IPS DF 6.9 (cell line): ENCODE results near the gene SEMA4C.

Experiments
- DNase-seq: peaks from one replicate; pipeline ENCODE4 v3.0.0-alpha.2; 2013; ENCODE audit warnings: low read depth, low spot score
- H3K27ac ChIP-seq: one replicate; pipeline ENCODE4 v1.5.1; 2013; ENCODE audit warnings: low read length, control low read depth
- H3K27me3 ChIP-seq: 2 replicates; pipeline ENCODE4 v1.6.1; 2013; ENCODE audit warnings: mild to moderate bottlenecking, low read length; ENCODE audit not compliant: control insufficient read depth, insufficient read depth
- H3K36me3 ChIP-seq: 2 replicates; pipeline ENCODE4 v1.6.1; 2013; ENCODE audit warnings: low read length; ENCODE audit not compliant: control insufficient read depth, insufficient read depth
- H3K4me1 ChIP-seq: 2 replicates; pipeline ENCODE4 v1.6.1; 2013; ENCODE audit warnings: low read length; ENCODE audit not compliant: control insufficient read depth, insufficient read depth
- H3K4me3 ChIP-seq: 2 replicates; pipeline ENCODE4 v1.5.1; 2013; ENCODE audit warnings: mild to moderate bottlenecking, low read length
- H3K9me3 ChIP-seq: 2 replicates; pipeline ENCODE4 v1.6.1; 2013; ENCODE audit warnings: low read length, inconsistent platforms; ENCODE audit not compliant: control insufficient read depth, insufficient read depth
- WGBS: extraction: QIAGEN DNeasy Blood & Tissue Kit; methylation state at CpG from one replicate; pipeline ENCODE4 v1.1.7; 2013; ENCODE audit warnings: mixed read lengths, missing lambda C conversion rate; ENCODE audit not compliant: insufficient read length, insufficient coverage; 5-methylcytosine and 5-hydroxymethylcytosine counted together

SEMA4C gene

DNA sequence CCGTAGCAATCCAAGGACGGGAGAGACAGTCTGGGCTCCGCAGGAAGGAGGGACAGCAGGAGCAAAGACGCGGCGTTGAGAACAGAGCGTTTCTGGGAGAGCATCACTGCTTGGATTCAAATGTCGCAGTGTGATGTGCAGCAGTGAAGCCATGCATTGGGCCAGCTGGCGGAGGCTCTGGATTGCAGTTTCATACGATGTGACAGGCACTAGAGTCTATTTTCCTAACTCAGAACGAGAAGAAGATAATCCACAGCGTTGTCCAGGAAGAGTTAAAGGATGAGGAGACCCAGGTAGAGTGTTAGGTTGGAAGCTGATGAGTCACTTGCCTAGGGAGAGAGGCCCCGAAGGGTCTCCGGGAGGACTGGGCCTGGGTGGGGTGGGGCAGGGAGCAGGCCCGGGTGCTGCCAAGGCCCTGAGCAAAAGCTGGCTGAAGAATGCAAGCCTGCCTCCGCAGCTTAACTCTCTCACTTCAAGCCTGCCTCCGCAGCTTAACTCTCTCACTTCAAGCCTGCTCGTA lies 17.7 kb upstream of the SEMA4C start:
- no peak overlapping the region for H3K4me3 ChIP-seq
- H3K9me3 ChIP-seq = no peaks in the 10 kb centered on the region
- H3K27ac ChIP-seq = no peak overlapping the region
- no peaks in the 10 kb centered on the region for H3K36me3 ChIP-seq
- DNase-seq = no peak
- no CpG with 5 or more reads among the region's 18 CpGs for WGBS
- peaks cover 8% of the 10 kb centered on the region for H3K4me1 ChIP-seq
- H3K27me3 ChIP-seq = no peaks in the 10 kb centered on the region

DNA sequence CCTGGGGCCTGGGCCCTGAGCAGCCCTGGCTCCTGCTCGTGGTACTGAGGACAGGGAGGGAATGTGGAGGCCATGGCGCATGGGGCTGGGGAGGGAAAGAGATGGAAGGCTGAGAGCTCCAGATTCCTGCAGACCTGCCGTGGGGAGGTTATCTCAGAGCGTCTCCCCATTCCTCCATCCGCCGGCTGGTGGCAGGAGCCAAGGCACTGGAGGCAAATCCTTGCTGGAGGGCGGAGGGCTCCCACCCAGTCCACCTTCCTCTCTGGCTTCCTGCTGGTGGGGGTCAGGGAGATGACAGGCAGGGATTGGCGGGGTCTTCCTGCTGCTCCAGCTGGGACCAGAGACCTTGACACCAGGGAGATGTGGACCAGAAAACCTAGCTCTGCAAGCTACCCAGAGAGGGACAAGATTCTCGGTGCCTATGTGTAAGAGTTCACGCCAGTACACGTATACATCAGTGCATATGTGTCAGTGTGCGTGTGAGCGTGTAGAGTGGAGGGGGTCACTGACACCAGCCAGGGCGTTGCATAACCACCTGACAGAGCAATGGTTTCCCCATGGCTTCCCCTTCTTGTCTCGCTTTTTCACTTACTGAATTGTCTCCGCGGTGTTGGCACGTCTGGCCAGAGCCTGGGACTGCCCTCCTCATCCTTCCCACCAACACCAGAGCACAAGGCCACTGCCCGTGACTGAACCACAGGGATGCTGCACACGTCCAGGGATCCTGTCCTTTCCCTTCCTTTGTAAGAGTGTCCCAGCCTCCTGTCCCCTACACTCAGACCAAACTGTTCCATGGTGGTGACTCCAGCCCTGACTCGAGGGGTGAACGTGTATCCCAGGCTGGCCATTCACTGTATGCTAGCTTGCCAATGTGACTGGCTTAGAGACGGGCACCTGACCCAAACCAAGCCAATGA lies 15.8 kb upstream of the SEMA4C start:
- no peaks in the 10 kb centered on the region for H3K36me3 ChIP-seq
- peaks cover 15% of the 10 kb centered on the region for H3K4me1 ChIP-seq
- no CpG with 5 or more reads among the region's 23 CpGs for WGBS
- no peaks in the 10 kb centered on the region for H3K27me3 ChIP-seq
- DNase-seq = no peak
- no peaks in the 10 kb centered on the region for H3K9me3 ChIP-seq
- H3K4me3 ChIP-seq = no peak overlapping the region
- no peak overlapping the region for H3K27ac ChIP-seq

DNA sequence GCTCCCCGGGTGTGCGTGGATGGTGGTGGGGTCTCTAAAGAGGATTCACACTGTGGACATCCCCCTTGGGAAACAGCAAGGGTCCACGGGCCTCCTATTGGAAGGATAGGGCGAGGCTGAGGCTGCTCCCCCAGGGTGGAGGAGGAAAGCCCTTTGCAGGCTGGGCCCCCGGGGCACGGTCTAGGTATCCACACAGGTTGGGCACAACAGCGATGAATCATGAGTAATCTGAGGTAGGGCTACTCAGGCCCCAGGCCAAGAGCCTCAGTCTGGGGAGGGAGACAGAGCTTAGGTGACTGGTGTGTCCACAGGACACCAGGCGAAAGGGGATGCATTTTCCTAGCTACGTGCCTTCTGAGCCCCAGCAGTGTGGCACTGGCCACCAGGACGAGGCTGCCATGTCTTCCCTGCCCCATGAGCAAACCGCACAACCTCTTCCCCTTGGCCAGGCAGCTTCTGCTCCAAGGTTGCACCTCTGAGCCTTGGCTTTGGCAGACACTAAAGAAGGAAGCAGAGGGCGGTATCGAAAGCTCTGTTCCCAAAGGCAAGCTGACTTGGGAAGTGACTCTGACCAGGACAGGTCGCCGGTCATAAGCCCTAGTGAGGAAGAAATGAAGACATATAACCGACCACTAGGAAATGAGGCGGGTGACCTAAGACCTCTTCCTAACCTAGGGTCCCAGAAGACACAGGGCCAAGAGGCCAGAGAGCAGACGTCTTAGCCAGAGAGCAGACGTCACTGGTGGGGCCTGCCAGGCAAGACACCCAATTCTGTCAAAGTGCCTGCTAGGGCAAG lies 14.6 kb upstream of the SEMA4C start:
- Histone ChIP-seq H3K9me3 (no peaks in the 10 kb centered on the region), H3K4me1 (peaks cover 17% of the 10 kb centered on the region), H3K4me3 (no peak overlapping the region), H3K36me3 (no peaks in the 10 kb centered on the region), H3K27ac (no peak overlapping the region), H3K27me3 (no peaks in the 10 kb centered on the region)
- no peak for DNase-seq
- WGBS = no CpG with 5 or more reads among the region's 19 CpGs

DNA sequence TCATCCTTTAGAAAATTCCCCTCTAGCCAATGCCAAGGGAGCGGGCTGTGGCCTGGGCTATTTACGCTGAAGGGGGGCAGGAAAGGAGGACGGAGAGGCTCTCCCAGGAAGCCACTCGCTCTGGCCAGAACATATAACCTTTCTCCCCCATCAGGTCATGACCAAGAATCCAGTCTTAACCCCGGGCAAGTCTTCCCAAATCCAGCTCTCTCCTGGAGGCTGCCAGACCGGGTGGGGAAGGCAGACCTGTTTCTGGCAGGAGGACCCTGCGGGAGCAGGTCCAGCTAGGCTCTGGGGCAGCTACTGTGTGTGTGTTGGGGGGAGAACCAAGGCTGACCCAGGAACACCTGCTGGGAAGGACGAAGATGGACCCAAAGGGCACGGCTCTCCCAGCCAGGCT lies 13.4 kb upstream of the SEMA4C start:
- no peak overlapping the region for H3K27ac ChIP-seq
- no peak overlapping the region for H3K4me3 ChIP-seq
- no peaks in the 10 kb centered on the region for H3K9me3 ChIP-seq
- no CpG with 5 or more reads among the region's 9 CpGs for WGBS
- H3K36me3 ChIP-seq = no peaks in the 10 kb centered on the region
- H3K4me1 ChIP-seq = peaks cover 17% of the 10 kb centered on the region
- no peaks in the 10 kb centered on the region for H3K27me3 ChIP-seq
- DNase-seq = no peak

GRCh38 chr2:96882906-96883305 lies 13.0 kb upstream of the SEMA4C start:
- no peak for DNase-seq
- Histone ChIP-seq H3K9me3 (no peaks in the 10 kb centered on the region), H3K27me3 (no peaks in the 10 kb centered on the region), H3K36me3 (no peaks in the 10 kb centered on the region), H3K4me3 (no peak overlapping the region), H3K27ac (no peak overlapping the region), H3K4me1 (peaks cover 17% of the 10 kb centered on the region)
- no CpG with 5 or more reads among the region's 8 CpGs for WGBS

- H3K4me3 ChIP-seq = no peak overlapping the region
- H3K9me3 ChIP-seq = no peaks in the 10 kb centered on the region
- peaks cover 18% of the 10 kb centered on the region for H3K4me1 ChIP-seq
- H3K27ac ChIP-seq = no peak overlapping the region
- no peak for DNase-seq
- H3K27me3 ChIP-seq = no peaks in the 10 kb centered on the region
- no CpG with 5 or more reads among the region's 12 CpGs for WGBS
- no peaks in the 10 kb centered on the region for H3K36me3 ChIP-seq
Measured at GRCh38 chr2:96882230-96882629, 12.3 kb upstream of the SEMA4C start.

- Histone ChIP-seq H3K9me3 (no peaks in the 10 kb centered on the region), H3K4me3 (no peak overlapping the region), H3K27ac (no peak overlapping the region), H3K27me3 (no peaks in the 10 kb centered on the region), H3K4me1 (peaks cover 18% of the 10 kb centered on the region), H3K36me3 (no peaks in the 10 kb centered on the region)
- WGBS = no CpG with 5 or more reads among the region's 10 CpGs
- DNase-seq = no peak
Measured at GRCh38 chr2:96881349-96882195, 11.7 kb upstream of the SEMA4C start.

GRCh38 chr2:96880891-96881273 lies 11.0 kb upstream of the SEMA4C start:
- no peaks in the 10 kb centered on the region for H3K36me3 ChIP-seq
- WGBS = no CpG with 5 or more reads among the region's 6 CpGs
- H3K27ac ChIP-seq = no peak overlapping the region
- H3K4me1 ChIP-seq = peaks cover 22% of the 10 kb centered on the region
- no peak for DNase-seq
- no peak overlapping the region for H3K4me3 ChIP-seq
- no peaks in the 10 kb centered on the region for H3K9me3 ChIP-seq
- no peaks in the 10 kb centered on the region for H3K27me3 ChIP-seq

DNA sequence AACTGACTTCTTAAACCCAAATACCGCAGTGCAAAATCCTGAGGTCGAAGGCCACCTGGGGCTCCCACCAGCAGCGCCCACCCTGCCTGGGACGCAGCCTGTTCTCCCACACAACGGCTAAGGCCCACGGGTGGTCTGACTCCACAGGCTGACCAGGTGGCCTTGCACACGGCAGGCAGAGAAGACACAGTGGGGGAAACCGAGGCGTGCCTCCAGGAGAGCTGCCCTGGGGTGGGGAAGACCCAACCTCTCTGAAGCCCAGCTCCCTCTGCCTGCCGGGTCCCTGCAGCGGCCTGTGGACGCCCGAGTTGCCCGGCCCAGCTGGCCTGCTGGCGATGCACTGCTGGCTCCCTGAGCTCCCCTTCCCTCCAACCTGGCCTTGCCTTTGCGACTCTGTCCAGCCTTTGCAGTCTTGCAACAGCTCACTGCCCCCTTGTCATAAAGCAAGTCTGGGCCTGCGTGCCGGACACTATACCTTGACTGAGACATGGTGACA lies 9.7 kb upstream of the SEMA4C start:
- Histone ChIP-seq H3K4me3 (no peak overlapping the region), H3K27me3 (no peaks in the 10 kb centered on the region), H3K9me3 (no peaks in the 10 kb centered on the region), H3K27ac (no peak overlapping the region), H3K36me3 (no peaks in the 10 kb centered on the region), H3K4me1 (peaks cover 24% of the 10 kb centered on the region)
- no CpG with 5 or more reads among the region's 18 CpGs for WGBS
- no peak for DNase-seq
